ENCODE measurements around the gene OR10H4. TPM values are rescaled to one million over a fixed set of nuclear protein-coding genes. Genes with fewer than 3 reads are reported as not detected.
"Not testable (repeated sequence)": the region's sequence is repeated elsewhere in the genome, so short reads cannot be mapped to it uniquely, and the experiment has no call there.

Gene OR10H4
- total RNA-seq, 1 donor from 2014 or later = not detected

DNA sequence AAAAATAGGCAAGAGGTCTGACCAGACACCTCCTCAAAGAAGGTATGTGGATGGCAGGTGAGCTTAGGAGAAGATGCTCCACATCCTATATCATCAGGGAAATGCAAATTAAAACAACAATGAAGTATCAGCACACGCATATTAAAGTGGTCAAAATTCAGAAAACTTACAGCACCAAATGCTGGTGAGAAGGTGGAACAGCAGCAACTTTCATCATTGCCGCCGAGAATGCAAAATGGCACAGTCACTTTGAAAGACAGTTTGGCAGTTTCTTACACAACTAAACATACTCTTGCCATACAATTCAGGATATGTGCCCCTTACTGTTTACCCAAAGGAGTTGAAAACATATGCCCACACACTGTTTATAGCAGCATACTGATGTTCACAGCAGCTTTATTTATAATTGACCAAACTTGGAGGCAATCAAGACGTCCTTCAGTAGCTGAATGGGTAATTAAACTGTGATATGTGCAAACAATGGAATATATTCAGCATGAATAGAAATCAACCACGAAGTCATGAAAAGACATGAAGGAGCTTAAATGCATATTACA, 22.5 kb downstream of the OR10H4 start:
- TF ChIP-seq, protein P1, sequence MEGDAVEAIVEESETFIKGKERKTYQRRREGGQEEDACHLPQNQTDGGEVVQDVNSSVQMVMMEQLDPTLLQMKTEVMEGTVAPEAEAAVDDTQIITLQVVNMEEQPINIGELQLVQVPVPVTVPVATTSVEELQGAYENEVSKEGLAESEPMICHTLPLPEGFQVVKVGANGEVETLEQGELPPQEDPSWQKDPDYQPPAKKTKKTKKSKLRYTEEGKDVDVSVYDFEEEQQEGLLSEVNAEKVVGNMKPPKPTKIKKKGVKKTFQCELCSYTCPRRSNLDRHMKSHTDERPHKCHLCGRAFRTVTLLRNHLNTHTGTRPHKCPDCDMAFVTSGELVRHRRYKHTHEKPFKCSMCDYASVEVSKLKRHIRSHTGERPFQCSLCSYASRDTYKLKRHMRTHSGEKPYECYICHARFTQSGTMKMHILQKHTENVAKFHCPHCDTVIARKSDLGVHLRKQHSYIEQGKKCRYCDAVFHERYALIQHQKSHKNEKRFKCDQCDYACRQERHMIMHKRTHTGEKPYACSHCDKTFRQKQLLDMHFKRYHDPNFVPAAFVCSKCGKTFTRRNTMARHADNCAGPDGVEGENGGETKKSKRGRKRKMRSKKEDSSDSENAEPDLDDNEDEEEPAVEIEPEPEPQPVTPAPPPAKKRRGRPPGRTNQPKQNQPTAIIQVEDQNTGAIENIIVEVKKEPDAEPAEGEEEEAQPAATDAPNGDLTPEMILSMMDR (IDR thresholded peaks at IDR 0.05) = no peak
- no peaks in the 10 kb centered on the region for H3K36me3 Mint-ChIP-seq (ENCODE audit: low read depth)
- H3K4me3 Mint-ChIP-seq (ENCODE audit: unreplicated experiment) = no peak overlapping the region
- no peaks in the 10 kb centered on the region for H3K4me1 Mint-ChIP-seq (ENCODE audit: low read depth)
- no peak overlapping the region for H3K27ac Mint-ChIP-seq (ENCODE audit: unreplicated experiment)
- DNase-seq (ENCODE audit: low spot score) = no peak
- peaks cover 4% of the 10 kb centered on the region for H3K9me3 Mint-ChIP-seq (ENCODE audit: low read depth)
- H3K27me3 Mint-ChIP-seq (ENCODE audit: low read depth) = peaks cover 16% of the 10 kb centered on the region

DNA sequence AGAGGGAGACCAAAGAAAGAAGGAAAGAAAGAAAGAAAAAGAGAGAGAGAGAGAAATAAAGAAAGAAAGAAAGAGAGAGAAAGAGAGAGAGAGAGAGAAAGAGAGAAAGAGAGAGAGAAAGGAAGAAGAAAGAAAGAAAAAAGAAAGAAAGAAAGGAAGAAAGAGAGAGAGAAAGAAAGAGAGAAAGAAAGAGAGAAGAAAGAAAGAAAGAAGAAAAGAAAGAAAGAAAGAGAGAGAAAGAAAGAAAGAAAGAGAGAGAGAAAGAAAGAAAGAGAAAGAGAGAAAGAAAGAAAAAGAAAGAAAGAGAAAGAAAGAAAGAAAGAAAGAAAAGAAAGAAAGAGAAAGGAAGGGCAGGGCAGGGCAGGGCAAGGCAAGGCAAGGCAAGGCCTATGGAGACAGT, 23.2 kb downstream of the OR10H4 start:
- peaks cover 17% of the 10 kb centered on the region for H3K27me3 Mint-ChIP-seq (ENCODE audit: low read depth)
- not testable (repeated sequence) for H3K4me3 Mint-ChIP-seq (ENCODE audit: unreplicated experiment); H3K36me3 Mint-ChIP-seq (ENCODE audit: low read depth); H3K27ac Mint-ChIP-seq (ENCODE audit: unreplicated experiment); H3K9me3 Mint-ChIP-seq (ENCODE audit: low read depth); DNase-seq (ENCODE audit: low spot score); H3K4me1 Mint-ChIP-seq (ENCODE audit: low read depth)

DNA sequence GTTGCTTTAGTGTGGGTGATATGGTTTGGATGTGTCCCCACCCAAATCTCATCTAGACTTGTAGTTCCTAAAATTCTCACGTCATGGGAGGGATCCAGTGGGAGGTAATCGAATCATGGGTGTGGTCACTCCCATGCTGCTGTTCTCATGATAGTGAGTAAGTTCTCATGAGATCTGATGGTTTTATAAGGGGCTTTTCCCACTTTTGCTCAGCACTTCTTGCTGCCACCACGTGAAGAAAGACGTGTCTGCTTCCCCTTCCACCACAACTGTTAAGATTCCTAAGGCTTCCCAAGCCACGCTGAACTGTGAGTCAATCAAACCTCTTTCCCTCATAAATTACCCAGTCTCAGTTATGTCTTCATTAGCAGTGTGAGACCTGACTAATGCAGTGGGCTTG, 26.0 kb downstream of the OR10H4 start:
- Mint-ChIP-seq H3K4me1 (ENCODE audit: low read depth) (no peaks in the 10 kb centered on the region), H3K4me3 (ENCODE audit: unreplicated experiment) (no peak overlapping the region), H3K36me3 (ENCODE audit: low read depth) (no peaks in the 10 kb centered on the region), H3K27me3 (ENCODE audit: low read depth) (peaks cover 17% of the 10 kb centered on the region), H3K27ac (ENCODE audit: unreplicated experiment) (no peak overlapping the region), H3K9me3 (ENCODE audit: low read depth) (peaks cover 4% of the 10 kb centered on the region)
- TF ChIP-seq, protein P1 (IDR thresholded peaks at IDR 0.05) = no peak
- DNase-seq (ENCODE audit: low spot score) = no peak

DNA sequence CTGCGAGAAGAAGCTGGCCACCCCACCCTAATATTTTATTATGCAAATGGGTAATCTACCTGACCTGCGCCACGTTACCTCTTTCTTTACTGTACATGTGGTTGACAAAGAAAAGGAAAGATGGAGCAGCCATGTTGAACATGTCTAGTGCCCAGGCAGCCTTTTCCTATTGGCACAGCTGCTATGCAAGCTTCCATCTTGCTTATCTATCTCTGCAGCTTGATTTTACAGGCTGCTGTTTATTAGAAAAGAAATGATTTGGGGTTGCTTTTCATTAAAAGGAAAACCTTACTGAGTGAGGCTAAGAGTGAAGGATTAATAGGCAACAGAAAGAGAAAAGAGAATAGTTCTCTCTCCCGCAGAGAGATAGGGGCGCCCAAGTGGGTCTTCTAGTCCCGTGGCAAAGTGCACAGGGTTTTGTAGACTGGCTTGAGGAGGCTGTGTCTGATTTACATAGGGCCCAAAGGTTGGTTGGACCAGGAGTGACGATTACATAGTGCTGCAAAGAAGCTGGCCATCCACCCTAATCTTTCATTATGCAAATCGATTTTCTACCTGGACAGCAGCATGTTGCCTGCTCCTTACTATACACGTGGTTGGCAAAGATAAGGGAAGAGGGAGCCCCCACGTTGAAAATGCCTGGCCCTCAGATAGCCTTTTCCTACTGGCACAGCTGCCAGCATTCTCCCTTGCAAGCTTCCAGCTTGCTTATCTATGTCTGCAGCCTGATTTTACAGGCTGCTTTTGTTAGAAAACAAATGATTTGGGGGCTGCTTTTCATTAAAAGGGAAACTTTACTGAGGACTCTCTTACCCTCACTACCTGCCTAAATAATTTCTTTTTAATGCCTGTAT, 28.3 kb downstream of the OR10H4 start:
- Mint-ChIP-seq H3K27ac (ENCODE audit: unreplicated experiment) (no peak overlapping the region), H3K27me3 (ENCODE audit: low read depth) (peaks cover 17% of the 10 kb centered on the region), H3K4me3 (ENCODE audit: unreplicated experiment) (no peak overlapping the region), H3K4me1 (ENCODE audit: low read depth) (no peaks in the 10 kb centered on the region), H3K36me3 (ENCODE audit: low read depth) (no peaks in the 10 kb centered on the region), H3K9me3 (ENCODE audit: low read depth) (peaks cover 5% of the 10 kb centered on the region)
- no peak for DNase-seq (ENCODE audit: low spot score)
- TF ChIP-seq, protein P1 (IDR thresholded peaks at IDR 0.05) = no peak

DNA sequence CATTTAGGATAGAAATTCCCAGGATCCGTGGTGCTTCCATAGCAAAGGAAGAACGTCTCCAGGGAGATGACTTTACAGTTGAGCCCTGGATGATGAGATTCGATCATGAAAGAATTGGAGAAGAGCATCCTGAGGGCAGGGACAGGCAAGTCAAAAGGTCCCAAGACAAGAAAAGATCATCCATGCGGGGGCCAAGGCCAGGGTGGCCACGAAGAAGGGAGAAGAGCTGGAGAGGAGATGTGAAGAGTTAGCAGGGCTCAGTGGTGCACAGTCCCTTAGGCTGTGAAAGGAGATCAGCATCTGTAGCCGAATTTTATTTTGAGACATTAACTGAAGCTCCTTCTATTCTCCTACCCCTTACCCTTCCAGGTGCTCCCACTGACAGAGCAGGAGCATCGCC, 28.9 kb downstream of the OR10H4 start:
- Mint-ChIP-seq H3K4me3 (ENCODE audit: unreplicated experiment) (no peak overlapping the region), H3K27me3 (ENCODE audit: low read depth) (peaks cover 17% of the 10 kb centered on the region), H3K36me3 (ENCODE audit: low read depth) (no peaks in the 10 kb centered on the region), H3K4me1 (ENCODE audit: low read depth) (no peaks in the 10 kb centered on the region), H3K9me3 (ENCODE audit: low read depth) (peaks cover 7% of the 10 kb centered on the region), H3K27ac (ENCODE audit: unreplicated experiment) (no peak overlapping the region)
- no peak for DNase-seq (ENCODE audit: low spot score)
- TF ChIP-seq, protein P1 (IDR thresholded peaks at IDR 0.05) = no peak

Measured in chondrocyte (in vitro differentiated cells).